Measurements from ENCODE around the gene C2orf68.
"Not testable (repeated sequence)": the region's sequence is repeated elsewhere in the genome, so short reads cannot be mapped to it uniquely, and the experiment has no call there.

DNA sequence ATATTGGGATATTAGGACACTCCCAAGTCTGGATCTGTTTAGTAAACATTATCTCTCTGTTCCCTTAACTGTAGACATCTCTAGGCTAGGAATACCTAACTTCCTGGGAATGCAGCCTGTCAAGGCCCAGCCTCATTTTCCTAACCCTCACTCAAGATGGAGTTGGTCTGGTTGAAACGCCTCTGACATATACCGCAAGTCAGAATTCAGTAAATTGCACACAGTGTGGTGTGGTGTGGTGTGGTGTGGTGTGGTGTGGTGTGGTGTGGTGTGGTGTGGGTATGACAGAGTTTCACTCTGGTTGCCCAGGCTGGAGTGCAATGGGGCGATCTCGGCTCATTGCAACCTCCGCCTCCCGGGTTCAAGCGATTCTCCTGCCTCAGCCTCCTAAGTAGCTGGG is 2.9 kb upstream of the C2orf68 start:
- TF ChIP-seq, protein P1, sequence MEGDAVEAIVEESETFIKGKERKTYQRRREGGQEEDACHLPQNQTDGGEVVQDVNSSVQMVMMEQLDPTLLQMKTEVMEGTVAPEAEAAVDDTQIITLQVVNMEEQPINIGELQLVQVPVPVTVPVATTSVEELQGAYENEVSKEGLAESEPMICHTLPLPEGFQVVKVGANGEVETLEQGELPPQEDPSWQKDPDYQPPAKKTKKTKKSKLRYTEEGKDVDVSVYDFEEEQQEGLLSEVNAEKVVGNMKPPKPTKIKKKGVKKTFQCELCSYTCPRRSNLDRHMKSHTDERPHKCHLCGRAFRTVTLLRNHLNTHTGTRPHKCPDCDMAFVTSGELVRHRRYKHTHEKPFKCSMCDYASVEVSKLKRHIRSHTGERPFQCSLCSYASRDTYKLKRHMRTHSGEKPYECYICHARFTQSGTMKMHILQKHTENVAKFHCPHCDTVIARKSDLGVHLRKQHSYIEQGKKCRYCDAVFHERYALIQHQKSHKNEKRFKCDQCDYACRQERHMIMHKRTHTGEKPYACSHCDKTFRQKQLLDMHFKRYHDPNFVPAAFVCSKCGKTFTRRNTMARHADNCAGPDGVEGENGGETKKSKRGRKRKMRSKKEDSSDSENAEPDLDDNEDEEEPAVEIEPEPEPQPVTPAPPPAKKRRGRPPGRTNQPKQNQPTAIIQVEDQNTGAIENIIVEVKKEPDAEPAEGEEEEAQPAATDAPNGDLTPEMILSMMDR (conservative IDR thresholded peaks at IDR 0.05 in 1 of 2, IDR thresholded peaks at IDR 0.05 in 1 of 2; ENCODE audit: low read depth in 1 of 2, low read length in 2 of 2): not testable (repeated sequence)
- TF ChIP-seq EZH2 (IDR thresholded peaks at IDR 0.05; ENCODE audit: low read length, missing control alignments): not testable (repeated sequence)
